Nephron progenitor cell (in vitro differentiated cells): ENCODE data around the gene SELENOO.
A peak's percentile ranks its signal among the peaks of the same experiment; 100 is the strongest.

Source experiments
- DNase-seq: peaks from one replicate; pipeline ENCODE4 v3.0.0; 2021
- H3K27ac Mint-ChIP-seq: 2 replicates; pipeline ENCODE4 v1.8.0; 2021; ENCODE audit warnings: mild to moderate bottlenecking, moderate library complexity, mixed read lengths
- H3K27me3 Mint-ChIP-seq: 2 replicates; pipeline ENCODE4 v1.8.0; 2021; ENCODE audit warnings: mild to moderate bottlenecking, low read depth, mixed read lengths; ENCODE audit not compliant: poor library complexity
- H3K36me3 Mint-ChIP-seq: 2 replicates; pipeline ENCODE4 v1.8.0; 2021; ENCODE audit warnings: low read depth, mixed read lengths
- H3K4me1 Mint-ChIP-seq: 2 replicates; pipeline ENCODE4 v1.8.0; 2021; ENCODE audit warnings: mixed read lengths
- H3K4me3 Mint-ChIP-seq: 2 replicates; pipeline ENCODE4 v1.8.0; 2021; ENCODE audit warnings: mild to moderate bottlenecking, moderate library complexity, mixed read lengths
- H3K9me3 Mint-ChIP-seq: 2 replicates; pipeline ENCODE4 v1.8.0; 2021; ENCODE audit warnings: mild to moderate bottlenecking, moderate library complexity, mixed read lengths
- CTCF ChIP-seq: fragments of 200-600 bp; sonication (generic); IDR thresholded peaks from 2 replicates; pipeline ENCODE4 v1.5.0; 2021; ENCODE audit warnings: antibody characterized with exemption

The SELENOO gene

DNA sequence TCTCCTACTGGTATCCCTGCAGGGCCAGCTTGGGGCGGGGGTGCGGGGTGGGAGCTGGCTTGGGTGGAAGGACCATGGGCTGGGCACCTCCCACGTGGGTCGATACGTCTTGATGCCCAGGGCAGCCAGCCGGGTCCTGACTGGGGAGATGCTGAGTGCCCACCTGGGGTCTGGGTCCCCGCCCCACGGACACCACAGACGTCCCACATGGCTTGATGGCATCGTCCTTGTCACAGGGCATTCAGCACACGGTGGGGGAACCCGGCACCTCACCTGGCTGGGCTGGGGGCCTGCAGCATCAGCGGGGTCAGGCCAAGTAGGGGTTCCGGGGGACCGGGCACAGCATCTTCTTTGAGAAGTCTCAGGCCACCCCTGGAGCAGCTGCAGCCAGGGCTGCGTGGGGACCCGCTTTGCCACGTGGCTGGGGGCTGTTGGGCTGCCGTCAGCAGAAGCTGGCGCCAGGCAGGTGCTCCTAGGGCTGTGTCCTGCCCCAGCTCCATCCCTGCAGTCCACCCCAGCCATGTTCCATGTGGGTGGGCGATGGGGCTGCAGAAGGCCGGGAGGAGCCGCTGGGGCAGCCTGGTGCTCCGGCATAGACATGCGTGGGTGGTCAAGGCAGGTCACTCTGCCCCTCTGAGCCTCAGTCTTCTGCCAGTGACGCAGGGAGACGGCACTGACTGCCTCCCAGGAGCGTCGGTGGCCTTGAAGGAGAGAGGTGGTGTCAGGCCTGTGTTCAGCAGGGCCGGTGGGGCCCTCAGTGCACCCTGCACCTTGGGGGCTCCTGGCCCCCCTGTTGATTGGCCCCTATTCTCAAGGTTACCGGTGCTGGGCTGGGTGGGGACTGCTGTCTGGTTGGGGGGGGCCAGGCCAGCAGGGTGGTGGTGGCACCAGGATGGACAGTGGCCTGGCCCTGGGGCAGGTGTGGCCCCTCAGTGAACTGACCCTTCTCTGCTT, 8.4 kb downstream of the SELENOO start:
- peaks cover 20% of the 10 kb centered on the region for H3K4me1 Mint-ChIP-seq
- no peaks in the 10 kb centered on the region for H3K9me3 Mint-ChIP-seq
- no peak for TF ChIP-seq CTCF
- H3K36me3 Mint-ChIP-seq: peaks cover 53% of the 10 kb centered on the region
- DNase-seq: no peak
- no peaks in the 10 kb centered on the region for H3K27me3 Mint-ChIP-seq
- no peak overlapping the region for H3K27ac Mint-ChIP-seq
- H3K4me3 Mint-ChIP-seq: no peak overlapping the region

DNA sequence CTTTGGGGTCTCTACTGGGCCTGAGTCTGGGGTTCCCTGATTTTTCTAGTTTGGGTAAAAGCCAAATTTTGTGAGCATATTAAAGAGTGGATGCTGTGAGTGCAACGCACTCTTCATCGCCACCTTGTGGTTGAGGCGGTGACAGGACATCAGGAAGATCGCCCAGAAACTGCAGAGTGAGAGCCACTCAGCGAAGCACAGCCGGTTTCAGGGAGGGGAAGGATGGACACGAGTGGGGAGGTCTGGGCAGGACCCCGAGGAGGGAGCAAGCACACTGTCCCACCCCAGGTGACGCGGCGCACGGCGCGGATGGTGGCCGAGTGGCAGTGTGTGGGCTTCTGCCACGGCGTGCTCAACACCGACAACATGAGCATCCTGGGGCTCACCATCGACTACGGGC, 9.1 kb downstream of the SELENOO start:
- H3K27me3 Mint-ChIP-seq: no peaks in the 10 kb centered on the region
- TF ChIP-seq CTCF: peak; percentile 81
- peaks cover 53% of the 10 kb centered on the region for H3K36me3 Mint-ChIP-seq
- no peaks in the 10 kb centered on the region for H3K9me3 Mint-ChIP-seq
- DNase-seq: peak; percentile 69
- H3K4me1 Mint-ChIP-seq: peaks cover 17% of the 10 kb centered on the region
- no peak overlapping the region for H3K4me3 Mint-ChIP-seq
- peak overlapping the region; percentile 84 for H3K27ac Mint-ChIP-seq

GRCh38 chr22:50210378-50211139, 9.7 kb downstream of the SELENOO start:
- peaks cover 50% of the 10 kb centered on the region for H3K36me3 Mint-ChIP-seq
- TF ChIP-seq CTCF: no peak
- no peak for DNase-seq
- no peak overlapping the region for H3K27ac Mint-ChIP-seq
- H3K9me3 Mint-ChIP-seq: no peaks in the 10 kb centered on the region
- no peak overlapping the region for H3K4me3 Mint-ChIP-seq
- peaks cover 11% of the 10 kb centered on the region for H3K4me1 Mint-ChIP-seq
- H3K27me3 Mint-ChIP-seq: no peaks in the 10 kb centered on the region

GRCh38 chr22:50211147-50211546, 10.3 kb downstream of the SELENOO start:
- DNase-seq: no peak
- Mint-ChIP-seq H3K4me3 (no peak overlapping the region), H3K4me1 (peaks cover 10% of the 10 kb centered on the region), H3K36me3 (peaks cover 54% of the 10 kb centered on the region), H3K27me3 (no peaks in the 10 kb centered on the region), H3K9me3 (no peaks in the 10 kb centered on the region), H3K27ac (no peak overlapping the region)
- no peak for TF ChIP-seq CTCF

GRCh38 chr22:50213263-50213662, 12.5 kb downstream of the SELENOO start:
- Mint-ChIP-seq H3K27ac (peak overlapping the region; percentile 45), H3K27me3 (no peaks in the 10 kb centered on the region), H3K9me3 (no peaks in the 10 kb centered on the region), H3K36me3 (peaks cover 51% of the 10 kb centered on the region), H3K4me1 (peaks cover 5% of the 10 kb centered on the region), H3K4me3 (no peak overlapping the region)
- no peak for DNase-seq
- no peak for TF ChIP-seq CTCF
